Astrocyte (in vitro differentiated cells and primary cell): Measurements from ENCODE around the gene COLEC11.

ENCODE experiments used
- EZH2 ChIP-seq: IDR thresholded peaks from 2 replicates; pipeline ENCODE4 v1.6.1; 2012; ENCODE audit warnings: mild to moderate bottlenecking, low read length, inconsistent platforms; ENCODE audit not compliant: insufficient read depth
- TF ChIP-seq, protein P1 (sequence below): IDR thresholded peaks from 2 replicates; pipeline ENCODE4 v1.5.1; 2011; ENCODE audit warnings: low read depth, mild to moderate bottlenecking, inconsistent platforms, low read length, moderate library complexity; ENCODE audit not compliant: insufficient read depth

DNA sequence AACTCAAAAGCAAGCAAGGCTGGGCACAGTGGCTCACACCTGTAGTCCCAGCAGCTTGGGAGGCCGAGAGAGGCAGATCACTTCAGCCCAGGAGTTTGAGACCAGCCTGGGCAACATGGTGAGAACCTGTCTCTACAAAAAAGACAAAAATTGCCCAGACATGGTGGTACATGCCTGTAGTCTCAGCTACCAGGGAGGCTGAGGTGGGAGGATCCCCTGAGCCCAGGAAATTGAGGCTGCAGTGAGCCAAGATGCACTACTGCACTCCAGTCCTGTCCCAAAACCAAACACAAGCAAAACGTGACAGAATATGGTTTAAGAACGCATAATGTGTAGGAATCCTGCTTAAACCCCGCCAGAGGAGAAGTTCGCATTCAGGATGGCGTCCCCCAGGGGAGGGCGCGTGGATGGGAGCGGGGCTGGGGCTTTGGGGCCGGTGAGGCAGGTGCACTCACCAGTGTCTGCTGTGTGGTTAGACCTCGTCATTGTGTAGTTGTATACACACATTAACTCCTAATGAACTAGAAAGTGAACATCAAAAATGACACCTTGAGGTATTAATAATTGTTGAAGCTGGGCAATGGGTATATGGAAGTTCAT lies 5.4 kb downstream of the COLEC11 start:
- TF ChIP-seq, protein P1, sequence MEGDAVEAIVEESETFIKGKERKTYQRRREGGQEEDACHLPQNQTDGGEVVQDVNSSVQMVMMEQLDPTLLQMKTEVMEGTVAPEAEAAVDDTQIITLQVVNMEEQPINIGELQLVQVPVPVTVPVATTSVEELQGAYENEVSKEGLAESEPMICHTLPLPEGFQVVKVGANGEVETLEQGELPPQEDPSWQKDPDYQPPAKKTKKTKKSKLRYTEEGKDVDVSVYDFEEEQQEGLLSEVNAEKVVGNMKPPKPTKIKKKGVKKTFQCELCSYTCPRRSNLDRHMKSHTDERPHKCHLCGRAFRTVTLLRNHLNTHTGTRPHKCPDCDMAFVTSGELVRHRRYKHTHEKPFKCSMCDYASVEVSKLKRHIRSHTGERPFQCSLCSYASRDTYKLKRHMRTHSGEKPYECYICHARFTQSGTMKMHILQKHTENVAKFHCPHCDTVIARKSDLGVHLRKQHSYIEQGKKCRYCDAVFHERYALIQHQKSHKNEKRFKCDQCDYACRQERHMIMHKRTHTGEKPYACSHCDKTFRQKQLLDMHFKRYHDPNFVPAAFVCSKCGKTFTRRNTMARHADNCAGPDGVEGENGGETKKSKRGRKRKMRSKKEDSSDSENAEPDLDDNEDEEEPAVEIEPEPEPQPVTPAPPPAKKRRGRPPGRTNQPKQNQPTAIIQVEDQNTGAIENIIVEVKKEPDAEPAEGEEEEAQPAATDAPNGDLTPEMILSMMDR, result no peak
- no peak for TF ChIP-seq EZH2
